KMS-11 (cell line): ENCODE measurements around the gene TRAF1.
A peak's percentile ranks its signal among the peaks of the same experiment; 100 is the strongest.

ENCODE experiments used
- H2AFZ ChIP-seq: fragments of 200-600 bp; sonication (generic); 2 replicates; pipeline ENCODE4 v1.6.1; 2016; ENCODE audit warnings: antibody characterized with exemption, mixed run types, low read depth
- H3K27ac ChIP-seq: fragments of 200-600 bp; sonication (generic); 2 replicates; pipeline ENCODE4 v1.6.1; 2016; ENCODE audit warnings: mild to moderate bottlenecking, mixed run types
- H3K27me3 ChIP-seq: fragments of 200-600 bp; sonication (generic); 2 replicates; pipeline ENCODE4 v1.6.1; 2017; ENCODE audit warnings: mild to moderate bottlenecking, low read depth, mixed run types, moderate library complexity; ENCODE audit not compliant: insufficient read depth
- H3K36me3 ChIP-seq: fragments of 200-600 bp; sonication (generic); 2 replicates; pipeline ENCODE4 v1.6.1; 2017; ENCODE audit warnings: mild to moderate bottlenecking, mixed run types; ENCODE audit not compliant: insufficient read depth
- H3K4me1 ChIP-seq: fragments of 200-600 bp; sonication (generic); 2 replicates; pipeline ENCODE4 v1.6.1; 2016; ENCODE audit warnings: mild to moderate bottlenecking, low read depth, mixed run types; ENCODE audit not compliant: poor library complexity, severe bottlenecking
- H3K4me2 ChIP-seq: fragments of 200-600 bp; sonication (generic); 2 replicates; pipeline ENCODE4 v1.7.0; 2016; ENCODE audit warnings: mild to moderate bottlenecking, mixed run types
- H3K4me3 ChIP-seq: fragments of 200-600 bp; sonication (generic); IDR thresholded peaks from 2 replicates; pipeline ENCODE4 v1.6.1; 2017; ENCODE audit warnings: low read depth, low read length, mixed read lengths; ENCODE audit not compliant: insufficient read depth
- H3K79me2 ChIP-seq: fragments of 200-600 bp; sonication (generic); 2 replicates; pipeline ENCODE4 v1.6.1; 2016; ENCODE audit warnings: low read depth, mixed run types; ENCODE audit not compliant: insufficient read depth
- H3K9ac ChIP-seq: fragments of 200-600 bp; sonication (generic); 2 replicates; pipeline ENCODE4 v1.6.1; 2016; ENCODE audit warnings: mild to moderate bottlenecking, mixed run types
- H4K20me1 ChIP-seq: fragments of 200-600 bp; sonication (generic); 2 replicates; pipeline ENCODE4 v1.6.1; 2016; ENCODE audit warnings: mild to moderate bottlenecking, mixed run types; ENCODE audit not compliant: insufficient read depth
- TF ChIP-seq, protein P1 (sequence below): fragments of 200-600 bp; sonication (generic); conservative IDR thresholded peaks from 2 replicates; pipeline ENCODE4 v1.6.1; 2017; ENCODE audit warnings: low read depth, mild to moderate bottlenecking, antibody characterized with exemption, low read length, moderate library complexity, mixed read lengths

TRAF1 gene

DNA sequence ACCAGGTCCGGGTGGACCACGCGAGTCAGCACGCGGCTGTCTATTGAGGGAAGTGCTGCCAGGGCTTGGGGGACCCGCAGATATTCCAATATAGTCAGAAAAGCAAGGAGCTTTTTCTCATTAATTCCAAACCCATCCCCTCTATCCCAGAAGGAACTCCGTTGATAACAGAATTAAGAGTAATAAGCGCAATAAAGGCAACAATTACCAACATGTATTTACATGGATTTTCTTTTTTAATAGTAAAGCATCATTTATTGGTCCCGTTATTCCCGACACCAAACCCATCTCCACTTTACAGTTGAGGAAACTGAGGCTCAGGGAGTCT, 57.3 kb downstream of the TRAF1 start:
- no peak overlapping the region for H3K27ac ChIP-seq
- no peak overlapping the region for H2AFZ ChIP-seq
- peaks cover 58% of the 10 kb centered on the region for H3K4me1 ChIP-seq
- peaks cover 4% of the 10 kb centered on the region; the same call in 1 of the 2 replicates for H3K79me2 ChIP-seq
- H3K36me3 ChIP-seq, result no peaks in the 10 kb centered on the region
- H3K27me3 ChIP-seq, result no peaks in the 10 kb centered on the region
- no peaks in the 10 kb centered on the region for H4K20me1 ChIP-seq
- H3K9ac ChIP-seq, result no peak overlapping the region
- TF ChIP-seq, protein P1, sequence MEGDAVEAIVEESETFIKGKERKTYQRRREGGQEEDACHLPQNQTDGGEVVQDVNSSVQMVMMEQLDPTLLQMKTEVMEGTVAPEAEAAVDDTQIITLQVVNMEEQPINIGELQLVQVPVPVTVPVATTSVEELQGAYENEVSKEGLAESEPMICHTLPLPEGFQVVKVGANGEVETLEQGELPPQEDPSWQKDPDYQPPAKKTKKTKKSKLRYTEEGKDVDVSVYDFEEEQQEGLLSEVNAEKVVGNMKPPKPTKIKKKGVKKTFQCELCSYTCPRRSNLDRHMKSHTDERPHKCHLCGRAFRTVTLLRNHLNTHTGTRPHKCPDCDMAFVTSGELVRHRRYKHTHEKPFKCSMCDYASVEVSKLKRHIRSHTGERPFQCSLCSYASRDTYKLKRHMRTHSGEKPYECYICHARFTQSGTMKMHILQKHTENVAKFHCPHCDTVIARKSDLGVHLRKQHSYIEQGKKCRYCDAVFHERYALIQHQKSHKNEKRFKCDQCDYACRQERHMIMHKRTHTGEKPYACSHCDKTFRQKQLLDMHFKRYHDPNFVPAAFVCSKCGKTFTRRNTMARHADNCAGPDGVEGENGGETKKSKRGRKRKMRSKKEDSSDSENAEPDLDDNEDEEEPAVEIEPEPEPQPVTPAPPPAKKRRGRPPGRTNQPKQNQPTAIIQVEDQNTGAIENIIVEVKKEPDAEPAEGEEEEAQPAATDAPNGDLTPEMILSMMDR, result no peak
- no peak overlapping the region for H3K4me3 ChIP-seq
- H3K4me2 ChIP-seq, result peak overlapping the region; percentile 49

DNA sequence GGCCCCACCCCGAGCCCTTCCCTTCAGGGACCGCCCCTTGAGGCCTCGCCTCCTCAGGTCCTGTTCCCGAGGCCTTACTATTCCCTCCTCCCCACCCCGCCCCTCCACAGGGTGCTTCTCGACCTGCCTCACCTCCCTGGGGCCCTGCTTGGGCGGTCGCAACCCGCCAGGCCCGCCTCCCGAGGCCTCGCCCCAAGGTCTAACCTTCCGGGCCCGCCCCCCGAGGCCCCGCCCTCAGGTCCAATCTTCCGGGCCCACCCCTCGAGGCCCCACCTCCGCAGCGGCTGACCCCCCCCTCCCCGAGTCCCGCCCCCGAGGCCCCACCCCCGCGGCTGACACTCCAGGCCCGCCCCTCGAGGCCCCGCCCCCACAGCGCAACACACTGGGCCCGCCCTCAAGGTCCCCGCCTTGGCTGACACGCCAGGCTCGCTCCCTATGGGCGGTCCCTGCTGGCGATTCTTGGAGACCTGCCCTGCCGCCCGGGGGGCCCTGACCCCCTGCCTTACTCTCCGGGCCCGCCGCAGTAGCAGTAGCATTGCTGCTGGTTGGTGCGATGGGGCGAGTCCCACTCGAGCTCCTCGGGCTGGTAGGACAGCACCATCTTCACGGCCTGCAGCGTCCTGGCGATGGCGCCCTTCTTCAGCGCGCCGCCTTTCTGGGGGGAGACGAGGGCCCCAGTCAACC, 57.8 kb downstream of the TRAF1 start:
- Histone ChIP-seq H2AFZ (peak overlapping the region; percentile 15; the same call in 1 of the 2 replicates), H3K79me2 (no peaks in the 10 kb centered on the region), H3K4me2 (peak overlapping the region; percentile 69), H3K36me3 (no peaks in the 10 kb centered on the region), H3K27me3 (no peaks in the 10 kb centered on the region), H4K20me1 (no peaks in the 10 kb centered on the region), H3K9ac (no peak overlapping the region), H3K4me1 (peaks cover 53% of the 10 kb centered on the region), H3K4me3 (no peak overlapping the region), H3K27ac (no peak overlapping the region)
- TF ChIP-seq, protein P1, result no peak

DNA sequence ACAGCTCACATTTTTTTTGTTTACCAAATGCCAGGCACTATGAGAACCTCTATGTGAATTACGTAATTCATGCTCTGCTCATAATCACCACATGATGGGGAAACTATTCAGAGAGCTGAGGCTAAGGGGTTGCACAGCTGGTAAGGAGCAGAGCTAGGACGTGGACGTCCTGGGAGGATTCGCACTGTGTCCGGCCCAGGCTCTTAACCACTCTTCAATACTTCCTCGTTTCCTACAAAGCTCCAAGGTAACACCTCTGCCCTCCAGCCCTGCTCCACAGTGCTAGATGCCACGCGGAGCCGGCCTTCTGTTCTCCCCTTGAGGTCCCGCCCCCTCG, 58.3 kb downstream of the TRAF1 start:
- Histone ChIP-seq H3K27ac (0 out of 2 replicates have a peak overlapping the region, but pooled peaks have one; percentile 1), H3K27me3 (no peaks in the 10 kb centered on the region), H3K4me1 (peaks cover 48% of the 10 kb centered on the region), H3K4me2 (peak overlapping the region; percentile 69), H3K79me2 (no peaks in the 10 kb centered on the region), H3K4me3 (no peak overlapping the region), H2AFZ (peak overlapping the region; percentile 15; the same call in 1 of the 2 replicates), H3K36me3 (no peaks in the 10 kb centered on the region), H4K20me1 (no peaks in the 10 kb centered on the region), H3K9ac (no peak overlapping the region)
- TF ChIP-seq, protein P1, result no peak

DNA sequence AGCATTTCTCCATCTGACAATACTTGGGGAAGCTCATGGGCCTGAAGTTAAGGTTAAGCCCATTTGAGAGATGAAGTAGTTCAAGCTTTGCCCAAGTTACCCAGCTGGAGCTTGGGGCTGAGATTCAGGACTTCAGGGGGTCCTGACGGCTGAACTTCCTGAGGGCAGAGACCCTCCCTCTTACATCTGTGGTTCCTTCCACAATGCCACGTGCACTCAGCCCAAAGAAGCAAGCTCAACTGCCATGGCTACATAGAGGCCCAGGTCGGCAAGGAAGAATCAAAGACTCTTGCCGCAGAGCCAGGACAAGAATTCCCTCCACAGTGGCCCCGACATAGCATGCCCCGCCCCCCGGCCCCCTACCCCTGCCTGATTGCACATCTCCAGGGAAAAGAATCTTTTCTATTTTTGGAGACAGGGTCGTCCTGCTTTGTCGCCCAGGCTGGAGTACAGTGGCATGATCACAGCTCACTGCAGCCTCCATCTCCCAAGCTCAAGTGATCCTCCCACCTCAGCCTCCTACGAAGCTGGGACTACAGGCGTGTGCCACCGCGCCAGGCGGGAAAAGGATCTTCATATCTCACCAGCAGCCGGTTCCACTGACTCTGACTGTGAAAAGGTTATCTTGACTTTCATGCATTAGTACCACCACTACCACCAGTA, 58.8 kb downstream of the TRAF1 start:
- Histone ChIP-seq H3K4me3 (no peak overlapping the region), H3K36me3 (no peaks in the 10 kb centered on the region), H2AFZ (peak overlapping the region; percentile 15; the same call in 1 of the 2 replicates), H4K20me1 (no peaks in the 10 kb centered on the region), H3K4me2 (peak overlapping the region; percentile 69), H3K9ac (no peak overlapping the region), H3K79me2 (no peaks in the 10 kb centered on the region), H3K27me3 (no peaks in the 10 kb centered on the region), H3K4me1 (peaks cover 43% of the 10 kb centered on the region), H3K27ac (no peak overlapping the region)
- TF ChIP-seq, protein P1, result no peak
